Stomach smooth muscle (tissue), 2 donors: ENCODE data around the gene C19orf81.

Experiments
- H3K27ac ChIP-seq: one replicate; pipeline ENCODE4 v1.7.0; 2013; ENCODE audit warnings: mild to moderate bottlenecking, low read length, inconsistent platforms
- H3K27me3 ChIP-seq, 2 donors: one replicate each; pipeline ENCODE4 v1.7.0; 2013; ENCODE audit warnings: low read length in 2 of 2; ENCODE audit not compliant: insufficient read depth in 2 of 2, control insufficient read depth in 1 of 2
- H3K36me3 ChIP-seq, 2 donors: one replicate each; pipeline ENCODE4 v1.7.0; 2013; ENCODE audit warnings: low read length in 2 of 2; ENCODE audit not compliant: control insufficient read depth in 2 of 2, insufficient read depth in 2 of 2
- H3K4me1 ChIP-seq: one replicate; pipeline ENCODE4 v1.7.0; 2013; ENCODE audit warnings: low read length; ENCODE audit not compliant: control insufficient read depth, insufficient read depth
- H3K4me3 ChIP-seq, 2 donors: one replicate each; pipeline ENCODE4 v1.7.0; 2013; ENCODE audit warnings: low read length in 2 of 2
- H3K9ac ChIP-seq, 2 donors: one replicate each; pipeline ENCODE4 v1.7.0; 2013; ENCODE audit warnings: low read length in 2 of 2, mild to moderate bottlenecking in 1 of 2
- H3K9me3 ChIP-seq, 2 donors: one replicate each; pipeline ENCODE4 v1.7.0; 2013; ENCODE audit warnings: low read length in 2 of 2; ENCODE audit not compliant: control insufficient read depth in 2 of 2
- donor health status: healthy.
- donor health status: Pancreatic carcinoma.

Gene C19orf81

DNA sequence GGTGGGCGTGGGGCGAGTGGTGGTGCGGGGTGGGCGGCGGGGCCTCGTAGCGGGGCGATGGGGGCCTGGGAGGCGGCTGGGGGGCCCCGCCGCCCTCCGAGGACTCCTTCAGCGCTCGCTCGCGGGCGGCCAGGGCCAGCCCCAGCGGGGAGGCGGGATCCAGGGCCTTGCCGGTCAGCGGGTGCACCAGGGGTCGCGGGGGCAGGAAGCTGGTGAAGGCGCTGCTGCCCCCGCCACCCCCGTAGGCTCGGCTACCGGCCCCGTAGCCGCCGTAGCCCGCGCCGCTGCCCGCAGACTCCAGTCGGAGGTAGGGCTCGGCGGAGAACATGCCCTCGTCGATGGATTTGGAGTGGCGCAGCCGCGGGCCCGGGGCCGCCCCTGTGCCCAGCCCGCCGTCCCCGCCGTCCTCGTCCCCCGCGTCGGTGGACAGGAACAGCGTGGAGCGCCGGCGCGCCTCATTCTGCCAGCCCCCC lies 18.6 kb downstream of the C19orf81 start:
- Histone ChIP-seq H3K4me1 (no peaks in the 10 kb centered on the region), H3K4me3 (no peak overlapping the region), H3K36me3 (no peaks in the 10 kb centered on the region), H3K9ac (no peak overlapping the region), H3K27ac (no peak overlapping the region), H3K9me3 (no peaks in the 10 kb centered on the region), H3K27me3 (peaks cover 35 to 60% of the 10 kb centered on the region in 2 donors)

- Histone ChIP-seq H3K9me3 (no peaks in the 10 kb centered on the region), H3K36me3 (no peaks in the 10 kb centered on the region), H3K9ac (no peak overlapping the region), H3K4me3 (no peak overlapping the region), H3K27me3 (peaks cover 31 to 54% of the 10 kb centered on the region in 2 donors), H3K27ac (no peak overlapping the region), H3K4me1 (no peaks in the 10 kb centered on the region)
These were observed 19.2 kb downstream of the C19orf81 start for GRCh38 chr19:50668416-50668815.

GRCh38 chr19:50668879-50669278 lies 19.6 kb downstream of the C19orf81 start:
- Histone ChIP-seq H3K27me3 (peaks cover 30 to 54% of the 10 kb centered on the region in 2 donors), H3K4me3 (no peak overlapping the region), H3K36me3 (no peaks in the 10 kb centered on the region), H3K4me1 (no peaks in the 10 kb centered on the region), H3K27ac (no peak overlapping the region), H3K9ac (no peak overlapping the region), H3K9me3 (no peaks in the 10 kb centered on the region)

DNA sequence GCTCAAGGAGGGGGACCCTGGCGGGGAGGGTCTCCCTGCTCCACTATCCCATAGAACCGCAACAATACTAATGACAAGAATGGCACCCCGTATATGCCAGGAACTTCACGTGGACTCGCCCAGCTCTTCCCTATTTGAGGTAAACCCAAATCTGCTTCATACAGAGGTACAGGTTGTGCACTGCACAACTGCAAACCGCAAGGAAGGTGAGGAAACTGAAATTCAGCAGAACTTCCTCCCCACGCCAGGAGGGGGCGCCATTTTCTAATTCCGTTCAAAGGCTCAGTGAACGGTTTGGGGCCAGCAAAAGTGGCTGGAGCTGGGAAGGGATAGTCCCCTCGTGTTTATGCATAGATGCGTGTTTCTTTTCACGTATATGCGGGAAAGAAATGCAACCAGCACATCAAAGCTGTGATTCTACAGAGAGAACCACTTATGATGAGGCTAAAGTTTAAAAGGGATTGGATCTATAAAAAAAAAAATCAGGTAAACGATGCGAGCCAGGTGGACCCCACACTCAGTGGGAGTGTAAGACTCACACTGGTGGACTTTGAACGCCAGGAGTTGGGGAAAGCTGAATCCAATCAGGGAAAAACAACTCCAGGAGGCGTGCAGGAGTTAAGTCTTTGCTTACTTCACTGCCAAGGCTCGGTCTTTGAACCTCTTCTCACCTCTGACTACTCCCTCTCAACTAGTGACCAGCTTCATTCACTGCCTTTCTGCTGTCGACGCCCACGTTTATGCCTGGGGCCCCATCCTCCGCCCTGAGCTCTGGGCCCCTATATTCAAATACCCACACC lies 20.3 kb downstream of the C19orf81 start:
- no peak overlapping the region for H3K4me3 ChIP-seq
- no peak overlapping the region for H3K27ac ChIP-seq
- H3K27me3 ChIP-seq: peaks cover 31 to 54% of the 10 kb centered on the region in 2 donors
- H3K9ac ChIP-seq: no peak overlapping the region
- H3K9me3 ChIP-seq: no peaks in the 10 kb centered on the region
- no peaks in the 10 kb centered on the region for H3K4me1 ChIP-seq
- H3K36me3 ChIP-seq: no peaks in the 10 kb centered on the region

DNA sequence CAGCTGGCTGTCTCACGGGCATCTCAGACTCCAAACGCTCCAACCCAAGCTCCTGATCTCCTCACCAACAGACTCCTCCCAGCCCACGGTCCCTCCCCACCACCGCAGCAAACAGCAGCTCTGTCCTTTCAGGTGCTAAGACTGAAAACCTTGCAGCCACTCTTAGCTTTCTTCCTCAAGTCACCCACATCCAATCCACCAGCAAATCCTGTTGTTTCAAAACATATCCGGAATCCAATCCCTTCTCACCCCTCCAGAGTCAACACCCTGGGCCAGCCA lies 20.8 kb downstream of the C19orf81 start:
- Histone ChIP-seq H3K27ac (no peak overlapping the region), H3K27me3 (peaks cover 31 to 54% of the 10 kb centered on the region in 2 donors), H3K4me1 (no peaks in the 10 kb centered on the region), H3K9me3 (no peaks in the 10 kb centered on the region), H3K9ac (no peak overlapping the region), H3K4me3 (no peak overlapping the region), H3K36me3 (no peaks in the 10 kb centered on the region)

DNA sequence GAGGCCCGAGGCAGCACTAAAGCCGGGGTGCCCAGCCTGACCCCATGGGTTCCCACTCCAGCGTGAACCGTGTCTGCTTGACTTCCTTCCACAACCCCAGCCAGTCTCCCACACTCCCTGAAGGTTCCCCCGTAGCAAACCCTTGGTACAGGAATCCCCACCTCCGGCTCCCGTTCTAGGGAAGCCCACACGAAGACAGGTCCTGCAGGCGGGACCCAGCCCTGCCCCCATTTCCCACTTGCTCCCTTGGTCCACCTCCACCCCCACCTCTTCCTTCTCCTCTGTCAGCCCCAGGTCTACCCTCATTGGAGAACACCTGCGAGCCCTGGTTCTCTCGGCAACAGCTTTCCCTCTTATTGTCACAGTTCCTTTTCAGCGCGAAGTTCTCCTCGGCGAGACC lies 23.9 kb downstream of the C19orf81 start:
- no peaks in the 10 kb centered on the region for H3K4me1 ChIP-seq
- no peak overlapping the region for H3K27ac ChIP-seq
- H3K4me3 ChIP-seq: no peak overlapping the region
- H3K9ac ChIP-seq: no peak overlapping the region
- peaks cover 33 to 34% of the 10 kb centered on the region in 2 donors for H3K27me3 ChIP-seq
- H3K36me3 ChIP-seq: no peaks in the 10 kb centered on the region
- H3K9me3 ChIP-seq: peaks cover 0 to 5% of the 10 kb centered on the region in 2 donors

DNA sequence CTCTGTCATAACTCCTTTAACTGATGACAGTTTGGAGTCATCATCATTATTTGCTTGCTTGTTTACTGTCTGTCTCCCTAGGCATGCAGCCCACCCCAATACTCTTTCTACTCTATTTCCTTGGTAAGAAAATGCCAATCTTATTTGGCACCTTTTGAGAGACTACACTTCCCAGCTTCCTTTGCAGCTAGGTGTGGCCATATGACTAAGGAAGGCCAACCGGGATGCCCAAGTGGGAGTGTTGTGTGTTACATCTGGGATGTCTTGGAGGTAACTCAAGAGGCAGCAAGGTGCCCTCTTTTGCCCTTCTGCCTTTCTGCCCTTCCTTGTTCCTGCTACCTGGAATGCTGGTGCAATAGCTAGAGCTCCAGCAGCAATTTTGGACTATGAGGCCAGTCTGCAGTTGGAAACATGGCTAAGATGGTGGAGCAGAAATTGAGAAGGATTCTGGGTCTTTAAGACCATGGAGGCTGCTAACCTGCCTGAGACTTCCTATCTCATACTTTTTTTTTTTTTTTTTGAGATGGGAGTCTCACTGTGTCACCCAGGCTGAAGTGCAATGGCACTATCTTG lies 27.5 kb downstream of the C19orf81 start:
- Histone ChIP-seq H3K36me3 (no peaks in the 10 kb centered on the region), H3K9me3 (peaks cover 0 to 5% of the 10 kb centered on the region in 2 donors), H3K27ac (no peak overlapping the region), H3K27me3 (peaks cover 14 to 32% of the 10 kb centered on the region in 2 donors), H3K4me3 (no peak overlapping the region), H3K4me1 (peaks cover 3% of the 10 kb centered on the region), H3K9ac (no peak overlapping the region)

GRCh38 chr19:50677636-50678035 lies 28.4 kb downstream of the C19orf81 start:
- peaks cover 3% of the 10 kb centered on the region for H3K4me1 ChIP-seq
- no peak overlapping the region for H3K27ac ChIP-seq
- no peaks in the 10 kb centered on the region for H3K36me3 ChIP-seq
- peaks cover 9 to 31% of the 10 kb centered on the region in 2 donors for H3K27me3 ChIP-seq
- H3K4me3 ChIP-seq: no peak overlapping the region
- no peak overlapping the region for H3K9ac ChIP-seq
- H3K9me3 ChIP-seq: peaks cover 0 to 5% of the 10 kb centered on the region in 2 donors

DNA sequence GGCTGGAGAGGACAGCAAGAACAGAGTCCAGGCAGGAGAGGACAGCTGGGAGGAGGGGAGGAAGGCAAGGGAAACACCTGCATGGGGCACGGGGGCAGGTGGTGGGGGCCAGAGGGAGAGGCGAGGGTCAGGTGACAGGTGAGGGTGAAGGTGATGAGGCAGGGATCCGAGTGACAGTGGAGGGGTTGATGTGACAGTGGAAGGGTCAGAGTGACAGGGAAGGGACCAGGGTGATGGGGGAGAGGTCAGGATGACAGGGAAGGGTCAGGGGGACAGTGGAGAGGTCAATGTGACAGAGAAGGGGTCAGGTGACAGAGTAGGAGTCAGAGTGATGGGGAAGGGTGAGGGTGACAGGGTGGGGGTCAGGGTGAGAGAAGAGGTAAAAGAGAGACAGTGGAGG lies 29.1 kb downstream of the C19orf81 start:
- Histone ChIP-seq H3K36me3 (no peaks in the 10 kb centered on the region), H3K27me3 (peaks cover 7 to 29% of the 10 kb centered on the region in 2 donors), H3K4me3 (no peak overlapping the region), H3K4me1 (peaks cover 3% of the 10 kb centered on the region), H3K9ac (no peak overlapping the region), H3K27ac (no peak overlapping the region), H3K9me3 (peaks cover 0 to 5% of the 10 kb centered on the region in 2 donors)

DNA sequence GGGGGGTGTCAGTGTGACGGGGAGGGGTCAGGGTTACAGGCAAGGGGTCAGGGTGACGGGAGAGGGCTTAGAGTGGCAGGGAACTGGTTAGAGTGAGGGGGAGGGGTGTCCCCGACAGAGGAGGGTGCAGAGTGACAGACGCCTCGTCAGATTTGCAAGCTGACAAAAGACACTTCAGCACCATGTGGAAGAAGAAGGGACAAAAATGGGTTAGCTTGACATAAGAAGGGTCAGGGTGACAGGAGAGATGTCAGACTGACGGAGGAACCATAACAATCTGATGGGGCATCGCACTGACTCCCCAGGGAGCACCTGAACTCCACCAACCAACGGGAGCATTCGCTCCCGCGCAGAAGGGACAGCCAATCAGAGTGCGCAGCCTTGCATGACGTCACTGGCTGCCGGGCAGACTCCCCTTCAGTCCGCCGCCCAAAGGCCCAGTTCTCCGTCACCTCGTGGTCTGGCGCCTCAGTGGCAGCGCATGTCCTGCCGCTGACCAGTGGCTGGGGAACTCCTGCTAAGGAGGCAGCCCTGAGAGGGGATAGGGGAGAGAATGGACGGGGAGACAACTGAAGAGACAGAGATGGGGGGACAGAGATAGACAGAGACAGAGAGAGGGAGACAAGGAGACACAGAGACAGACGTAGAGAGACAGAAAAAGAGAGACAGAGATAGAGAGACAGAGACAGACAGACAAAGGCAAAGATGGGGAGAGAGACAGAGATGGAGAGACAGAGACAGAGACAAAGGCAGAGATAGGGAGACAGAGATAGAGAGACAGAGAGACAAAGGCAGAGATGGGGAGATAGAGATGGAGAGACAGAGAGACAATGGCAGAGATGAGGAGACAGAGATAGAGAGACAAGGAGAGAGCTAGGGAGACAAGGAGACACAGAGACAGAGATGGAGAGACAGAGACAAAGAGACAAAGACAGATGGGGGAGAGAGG lies 30.2 kb downstream of the C19orf81 start:
- H3K27me3 ChIP-seq: peaks cover 11 to 28% of the 10 kb centered on the region in 2 donors
- no peak overlapping the region for H3K27ac ChIP-seq

More for the DNA sequence above, 30.2 kb downstream of the C19orf81 start:
- peaks cover 0 to 5% of the 10 kb centered on the region in 2 donors for H3K9me3 ChIP-seq
- H3K9ac ChIP-seq: no peak overlapping the region
- H3K4me3 ChIP-seq: no peak overlapping the region
- no peaks in the 10 kb centered on the region for H3K36me3 ChIP-seq
- peaks cover 3% of the 10 kb centered on the region for H3K4me1 ChIP-seq
